Measurements from ENCODE around the gene PPID. TPM values are rescaled to one million over a fixed set of nuclear protein-coding genes. Genes with fewer than 3 reads are reported as not detected.

Gene PPID
- total and polyA plus RNA-seq, 2 of the 13 experiments (the other 11 are each of a cell fraction or from before 2014, with no cell fraction given) = 15.4 to 63.4 TPM

DNA sequence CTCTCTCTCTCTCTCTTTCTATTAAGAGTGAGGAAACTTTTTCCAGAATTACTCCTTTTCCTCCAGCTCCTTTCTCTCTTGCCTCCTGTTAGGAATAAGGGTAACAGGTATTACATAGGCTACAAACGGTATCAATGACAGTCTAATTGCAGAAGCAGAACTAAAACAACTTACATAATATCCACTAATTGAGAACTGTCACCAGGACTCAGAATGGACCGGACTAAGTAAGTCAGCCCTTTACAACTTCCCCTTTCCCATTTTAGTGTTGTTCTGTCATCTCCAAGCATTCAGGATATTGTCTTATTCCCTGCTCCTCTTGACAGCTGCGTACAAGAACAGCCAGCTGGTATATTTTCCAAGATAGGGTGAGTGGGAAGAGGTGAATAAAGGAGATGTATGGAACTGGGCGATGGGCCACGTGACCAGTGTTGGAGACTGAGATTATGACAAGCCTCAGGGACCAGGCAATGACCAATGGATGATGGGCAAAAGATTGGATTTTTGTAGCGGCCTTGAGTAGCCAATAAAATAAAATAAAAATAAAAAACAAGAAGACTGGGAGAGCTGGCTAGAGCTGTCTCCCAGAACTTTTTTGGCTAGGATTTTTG, 43.3 kb upstream of the PPID start:
- ChIA-PET POLR2A (no interaction called here), CTCF (ENCODE audit: low intra/inter-chr PET ratio, low total read pairs) (no interaction called here)
- FAIRE-seq = no peak
- BruUV-seq (replicated peaks) = no TSS peak
- in situ Hi-C loops (cut with HindIII; ENCODE audit: extremely low pct_ligation_motif_present, low pct_unique_long_range_greater_than_20kb) = no loop called here
- Histone ChIP-seq H3K9ac (ENCODE audit: insufficient read depth, low read depth, low read length) (no peak overlapping the region), H3K4me2 (ENCODE audit: low read depth, low read length) (no peak overlapping the region), H4K20me1 (ENCODE audit: insufficient read depth, low read length) (no peaks in the 10 kb centered on the region; the same call in 1 of the 2 replicates), H3K4me1 (ENCODE audit: insufficient read depth, low read length) (peaks cover 50% of the 10 kb centered on the region), H3K9me3 (ENCODE audit: low read length) (no peaks in the 10 kb centered on the region), H3K27me3 (ENCODE audit: control insufficient read depth in 1 of 2, insufficient read depth in 2 of 2, low read length in 2 of 2) (no peaks in the 10 kb centered on the region; a peak in 1 of 5 replicates), H3K4me3 (replicated peaks in 1 of 3; ENCODE audit: insufficient read depth in 1 of 3, low read depth in 2 of 3, low read length in 3 of 3) (no peak overlapping the region), H2AFZ (ENCODE audit: low read length) (no peak overlapping the region), H3K27ac (ENCODE audit: extremely low read length, insufficient read depth, low read length) (no peak overlapping the region), H3K36me3 (replicated peaks in 1 of 2; ENCODE audit: control insufficient read depth in 1 of 2, insufficient read depth in 2 of 2, low read length in 2 of 2) (no peaks in the 10 kb centered on the region), H3K79me2 (ENCODE audit: insufficient read depth, low read length) (peaks cover 24% of the 10 kb centered on the region)
- intact Hi-C loops (cut with micrococcal nuclease; ENCODE audit: unreplicated experiment) = loop anchor here (5.0 kb wide), 1 partner anchor 61 kb away; no protein-coding TSS in a partner anchor
- whole genome bisulfite sequencing (ENCODE audit: low lambda C conversion rate) = 81% methylated on average over 6 of the region's 6 CpGs
- ATAC-seq = no peak
- no peak for DNase-seq (ENCODE audit: low spot score)
- TF ChIP-seq RAD21 (CRISPR knock-in tag; IDR thresholded peaks at IDR 0.05) (no peak), ZNF160 (CRISPR knock-in tag; IDR thresholded peaks at IDR 0.05) (no peak), ZNF7 (CRISPR knock-in tag; IDR thresholded peaks at IDR 0.05) (no peak), SSRP1 (CRISPR knock-in tag; IDR thresholded peaks at IDR 0.05) (no peak), THAP7 (CRISPR knock-in tag; IDR thresholded peaks at IDR 0.05) (no peak), SYNCRIP (IDR thresholded peaks at IDR 0.05; ENCODE audit: insufficient read depth, low read depth, low read length) (no peak), SIX4 (CRISPR knock-in tag; IDR thresholded peaks at IDR 0.05) (no peak), ZNF549 (CRISPR knock-in tag; IDR thresholded peaks at IDR 0.05) (no peak), MEIS1 (CRISPR knock-in tag; IDR thresholded peaks at IDR 0.05; ENCODE audit: borderline replicate concordance) (no peak), SP4 (CRISPR knock-in tag; IDR thresholded peaks at IDR 0.05) (no peak), ZNF329 (CRISPR knock-in tag; IDR thresholded peaks at IDR 0.05; ENCODE audit: low read depth) (no peak), KLF11 (CRISPR knock-in tag; IDR thresholded peaks at IDR 0.05) (no peak), TP53 (CRISPR knock-in tag; conservative IDR thresholded peaks at IDR 0.05) (no peak), ZNF629 (CRISPR knock-in tag; conservative IDR thresholded peaks at IDR 0.05) (no peak), ZBTB46 (CRISPR knock-in tag; IDR thresholded peaks at IDR 0.05; ENCODE audit: borderline replicate concordance) (no peak), ZKSCAN8 (CRISPR knock-in tag; IDR thresholded peaks at IDR 0.05; ENCODE audit: borderline replicate concordance) (no peak)
- TF ChIP-seq, protein P1, sequence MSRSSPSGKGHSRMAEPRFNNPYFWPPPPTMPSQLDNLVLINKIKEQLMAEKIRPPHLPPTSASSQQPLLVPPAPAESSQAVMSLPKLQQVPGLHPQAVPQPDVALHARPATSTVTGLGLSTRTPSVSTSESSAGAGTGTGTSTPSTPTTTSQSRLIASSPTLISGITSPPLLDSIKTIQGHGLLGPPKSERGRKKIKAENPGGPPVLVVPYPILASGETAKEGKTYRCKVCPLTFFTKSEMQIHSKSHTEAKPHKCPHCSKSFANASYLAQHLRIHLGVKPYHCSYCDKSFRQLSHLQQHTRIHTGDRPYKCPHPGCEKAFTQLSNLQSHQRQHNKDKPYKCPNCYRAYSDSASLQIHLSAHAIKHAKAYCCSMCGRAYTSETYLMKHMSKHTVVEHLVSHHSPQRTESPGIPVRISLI (CRISPR knock-in tag; IDR thresholded peaks at IDR 0.05; ENCODE audit: borderline replicate concordance) = no peak
- TF ChIP-seq, protein P2, sequence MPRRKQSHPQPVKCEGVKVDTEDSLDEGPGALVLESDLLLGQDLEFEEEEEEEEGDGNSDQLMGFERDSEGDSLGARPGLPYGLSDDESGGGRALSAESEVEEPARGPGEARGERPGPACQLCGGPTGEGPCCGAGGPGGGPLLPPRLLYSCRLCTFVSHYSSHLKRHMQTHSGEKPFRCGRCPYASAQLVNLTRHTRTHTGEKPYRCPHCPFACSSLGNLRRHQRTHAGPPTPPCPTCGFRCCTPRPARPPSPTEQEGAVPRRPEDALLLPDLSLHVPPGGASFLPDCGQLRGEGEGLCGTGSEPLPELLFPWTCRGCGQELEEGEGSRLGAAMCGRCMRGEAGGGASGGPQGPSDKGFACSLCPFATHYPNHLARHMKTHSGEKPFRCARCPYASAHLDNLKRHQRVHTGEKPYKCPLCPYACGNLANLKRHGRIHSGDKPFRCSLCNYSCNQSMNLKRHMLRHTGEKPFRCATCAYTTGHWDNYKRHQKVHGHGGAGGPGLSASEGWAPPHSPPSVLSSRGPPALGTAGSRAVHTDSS (CRISPR knock-in tag; conservative IDR thresholded peaks at IDR 0.05) = no peak
- TF ChIP-seq, protein P3, sequence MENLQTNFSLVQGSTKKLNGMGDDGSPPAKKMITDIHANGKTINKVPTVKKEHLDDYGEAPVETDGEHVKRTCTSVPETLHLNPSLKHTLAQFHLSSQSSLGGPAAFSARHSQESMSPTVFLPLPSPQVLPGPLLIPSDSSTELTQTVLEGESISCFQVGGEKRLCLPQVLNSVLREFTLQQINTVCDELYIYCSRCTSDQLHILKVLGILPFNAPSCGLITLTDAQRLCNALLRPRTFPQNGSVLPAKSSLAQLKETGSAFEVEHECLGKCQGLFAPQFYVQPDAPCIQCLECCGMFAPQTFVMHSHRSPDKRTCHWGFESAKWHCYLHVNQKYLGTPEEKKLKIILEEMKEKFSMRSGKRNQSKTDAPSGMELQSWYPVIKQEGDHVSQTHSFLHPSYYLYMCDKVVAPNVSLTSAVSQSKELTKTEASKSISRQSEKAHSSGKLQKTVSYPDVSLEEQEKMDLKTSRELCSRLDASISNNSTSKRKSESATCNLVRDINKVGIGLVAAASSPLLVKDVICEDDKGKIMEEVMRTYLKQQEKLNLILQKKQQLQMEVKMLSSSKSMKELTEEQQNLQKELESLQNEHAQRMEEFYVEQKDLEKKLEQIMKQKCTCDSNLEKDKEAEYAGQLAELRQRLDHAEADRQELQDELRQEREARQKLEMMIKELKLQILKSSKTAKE (CRISPR knock-in tag; IDR thresholded peaks at IDR 0.05; ENCODE audit: borderline replicate concordance) = no peak

Measured in HepG2 (cell line).